ENCODE results near the gene BANF1.
"Not testable (repeated sequence)": the region's sequence is repeated elsewhere in the genome, so short reads cannot be mapped to it uniquely, and the experiment has no call there.

BANF1 gene

DNA sequence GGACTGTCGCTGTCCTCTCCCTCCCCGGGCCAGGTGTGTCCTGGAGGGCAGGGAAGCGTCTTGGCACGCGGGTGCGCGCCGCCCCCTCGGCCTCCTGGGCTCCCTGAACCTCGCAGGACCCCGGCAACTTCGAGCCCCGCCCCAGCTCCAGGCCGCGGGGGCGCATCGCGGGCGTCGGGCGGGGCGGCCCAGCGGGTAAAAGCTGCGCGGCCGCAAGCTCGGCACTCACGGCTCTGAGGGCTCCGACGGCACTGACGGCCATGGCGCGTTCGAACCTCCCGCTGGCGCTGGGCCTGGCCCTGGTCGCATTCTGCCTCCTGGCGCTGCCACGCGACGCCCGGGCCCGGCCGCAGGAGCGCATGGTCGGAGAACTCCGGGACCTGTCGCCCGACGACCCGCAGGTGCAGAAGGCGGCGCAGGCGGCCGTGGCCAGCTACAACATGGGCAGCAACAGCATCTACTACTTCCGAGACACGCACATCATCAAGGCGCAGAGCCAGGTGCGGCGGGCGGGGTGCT lies 9.5 kb downstream of the BANF1 start, which contains the start of gene CST6:
Gene CST6, plus strand, starts transcription at position 224 of the 519 bp plus-strand sequence. Its CDS starts 37 bp downstream, at position 261.
- DNase-seq: no peak

- no peak for DNase-seq
Observed at GRCh38 chr11:66012371-66012945, 10.2 kb downstream of the BANF1 start.

- no peak for DNase-seq
Observed at GRCh38 chr11:66012946-66013761, 10.9 kb downstream of the BANF1 start.

- no peak for DNase-seq
Observed at GRCh38 chr11:66013762-66014100, 11.4 kb downstream of the BANF1 start.

GRCh38 chr11:66014804-66015453 lies 12.6 kb downstream of the BANF1 start:
- no peak for DNase-seq

- no peak for DNase-seq
Observed at GRCh38 chr11:66015454-66015881, 13.2 kb downstream of the BANF1 start.

DNA sequence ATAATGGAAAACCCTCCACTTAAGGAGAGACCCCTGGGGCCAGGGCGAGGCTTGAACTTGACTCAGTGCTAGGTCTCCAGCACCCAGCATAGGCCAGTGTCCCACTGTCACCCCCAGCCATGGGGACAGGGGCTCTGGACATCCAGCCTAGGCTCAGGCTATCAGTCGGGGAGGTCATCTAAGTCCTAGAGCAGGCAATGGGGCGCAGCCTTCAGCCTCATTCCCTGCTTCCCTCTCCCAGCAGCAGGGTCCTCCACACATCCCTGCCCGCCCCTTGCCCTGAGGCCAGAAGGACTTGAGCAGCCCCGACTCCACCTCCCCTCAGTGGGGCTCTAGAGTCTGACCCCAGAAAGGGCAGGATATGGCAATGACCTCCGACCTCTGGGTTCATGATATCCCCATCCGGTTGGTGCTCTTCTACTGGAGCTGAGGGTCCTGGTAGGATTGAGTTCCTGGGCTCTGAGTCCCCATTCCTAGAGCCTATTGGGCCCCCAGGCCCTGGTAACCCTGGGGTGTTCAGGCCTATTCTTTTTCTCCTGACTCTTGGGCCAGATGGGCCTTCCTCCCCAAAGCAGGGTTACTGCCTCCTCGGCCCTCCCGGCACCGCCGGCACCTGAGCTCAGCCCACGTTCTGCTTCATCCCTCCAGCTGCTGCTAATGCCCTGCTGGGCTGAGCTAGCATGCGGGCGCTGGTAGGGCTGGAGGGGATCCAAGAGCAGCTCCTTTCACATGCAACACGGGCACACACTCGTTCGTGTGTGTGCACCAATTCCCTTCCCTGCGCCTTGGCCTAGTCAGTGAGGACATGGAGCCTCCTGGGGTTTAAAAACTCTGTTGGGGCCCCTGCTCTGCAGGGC lies 13.9 kb downstream of the BANF1 start:
- DNase-seq: no peak

GRCh38 chr11:66016793-66017177 lies 14.5 kb downstream of the BANF1 start:
- DNase-seq: no peak

- DNase-seq: no peak
Observed at GRCh38 chr11:66017321-66017720, 15.0 kb downstream of the BANF1 start.

DNA sequence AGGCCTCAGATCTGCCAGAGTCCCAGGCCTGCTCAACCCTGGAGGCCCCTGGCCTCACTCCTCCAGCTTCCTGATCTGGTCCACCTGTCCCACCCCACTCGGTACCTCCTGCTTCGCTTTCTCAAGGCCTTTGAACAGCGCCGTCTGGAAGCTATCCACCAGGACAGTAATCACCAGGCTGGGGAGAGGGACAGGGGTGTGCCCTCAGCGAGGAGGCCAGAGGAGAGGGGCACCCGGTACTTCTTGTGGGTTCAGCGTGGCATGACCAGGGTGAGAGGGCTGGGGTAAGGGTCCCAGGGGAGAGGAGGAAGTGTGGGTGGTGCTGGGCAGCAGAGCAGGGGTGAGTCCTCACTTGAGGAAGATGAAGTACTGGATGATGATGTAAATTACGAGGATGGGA lies 17.9 kb downstream of the BANF1 start:
- no peak for DNase-seq

GRCh38 chr11:66020618-66021357 lies 18.5 kb downstream of the BANF1 start:
- DNase-seq: no peak

- DNase-seq: no peak
Observed at GRCh38 chr11:66022401-66023185, 20.3 kb downstream of the BANF1 start.

- DNase-seq: not testable (repeated sequence)
Observed at GRCh38 chr11:66023186-66023440, 20.8 kb downstream of the BANF1 start.

- no peak for DNase-seq
Observed at GRCh38 chr11:66026017-66026529, 23.8 kb downstream of the BANF1 start, which contains the start of gene CATSPER1. CATSPER1 (minus strand) TSS chr11:66026479; CDS start chr11:66026379, 100 bp downstream.

DNA sequence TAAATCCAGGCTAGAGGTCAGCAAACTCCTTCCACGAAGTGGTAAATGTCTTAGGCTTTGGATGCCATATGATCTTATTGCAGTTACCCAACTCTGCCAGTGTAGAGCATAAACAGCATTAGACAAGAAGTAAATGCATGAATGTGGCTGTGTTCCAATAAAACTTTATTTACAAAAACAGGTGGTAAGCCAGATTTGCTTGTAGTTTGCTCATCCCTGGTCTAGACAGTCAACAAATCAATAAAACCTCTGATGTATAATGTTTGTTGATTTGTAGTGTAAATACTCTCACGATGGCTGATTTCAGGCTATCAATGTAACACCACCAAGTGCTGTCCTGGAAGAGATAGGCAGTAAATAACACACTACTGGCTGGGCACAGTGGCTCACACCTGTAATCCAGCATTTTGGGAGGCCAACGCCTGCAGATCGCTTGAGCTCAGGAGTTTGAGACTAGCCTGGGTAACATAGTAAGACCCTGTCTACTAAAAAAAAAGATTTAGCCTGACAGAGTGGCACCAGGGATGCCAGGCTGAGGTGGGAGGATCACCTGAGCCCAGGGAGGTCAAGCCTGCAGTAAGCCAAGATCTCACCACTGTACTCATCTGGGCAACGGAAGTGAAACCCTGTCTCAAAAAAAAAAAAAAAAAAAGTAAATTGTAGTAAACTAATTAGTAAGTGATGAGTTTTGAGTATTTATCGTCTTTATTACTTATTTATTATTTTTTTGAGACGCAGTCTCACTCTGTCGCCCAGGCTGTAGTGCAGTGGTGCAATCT lies 30.8 kb downstream of the BANF1 start:
- DNase-seq: no peak

DNA sequence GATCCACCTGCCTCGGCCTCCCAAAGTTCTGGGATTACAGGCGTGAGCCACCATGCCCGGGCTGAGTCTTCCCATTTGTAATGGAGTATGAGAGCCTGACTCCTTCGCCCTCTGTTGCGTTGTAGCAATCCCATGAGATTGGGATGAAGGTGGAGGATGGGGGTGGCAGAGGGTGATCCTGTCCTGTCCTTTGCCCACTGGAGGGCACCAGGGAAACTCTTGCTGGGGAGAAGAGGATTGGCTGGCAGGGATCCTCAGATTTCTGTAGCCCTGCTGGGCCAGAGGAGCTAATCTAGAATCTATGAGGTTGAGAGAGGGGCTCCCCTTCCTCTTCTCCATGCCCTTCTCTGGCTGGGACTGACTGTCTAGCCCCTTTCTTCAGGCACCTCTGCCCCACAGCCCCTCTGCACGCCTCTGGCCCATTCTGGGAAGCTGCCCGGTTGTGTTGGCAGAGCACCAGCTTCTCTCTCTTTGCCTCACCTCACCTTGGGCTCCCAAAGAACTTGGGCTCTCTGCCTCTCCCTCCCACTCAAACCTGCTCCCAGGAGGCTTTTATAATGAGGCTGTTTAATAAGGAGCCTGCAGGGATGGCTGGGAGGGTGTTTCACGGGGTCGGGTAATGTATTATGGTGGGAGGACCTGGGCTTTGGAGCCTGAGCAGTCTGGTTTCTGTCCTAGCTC lies 33.5 kb downstream of the BANF1 start:
- no peak for DNase-seq

- DNase-seq: no peak
Observed at GRCh38 chr11:66036334-66036710, 34.0 kb downstream of the BANF1 start.

DNA sequence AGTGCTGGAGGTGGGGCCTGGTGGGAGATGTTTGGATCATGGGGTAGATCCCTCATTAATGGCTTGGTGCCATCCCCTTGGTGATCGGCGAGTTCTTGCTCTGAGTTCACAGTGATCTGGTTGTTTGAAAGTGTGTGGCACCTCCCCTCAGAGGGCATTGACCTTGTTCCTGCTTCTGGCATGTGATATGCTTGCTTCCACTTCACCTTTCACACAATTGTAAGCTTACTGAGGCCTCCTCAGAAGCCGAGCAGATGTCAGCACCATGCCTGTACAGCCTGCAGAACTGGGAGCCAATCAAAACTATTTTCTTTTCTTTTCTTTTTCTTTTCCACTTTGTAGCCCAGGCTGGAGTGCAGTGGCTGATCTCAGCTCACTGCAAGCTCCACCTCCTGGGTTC lies 35.0 kb downstream of the BANF1 start:
- no peak for DNase-seq

GRCh38 chr11:66039765-66040164 lies 37.5 kb downstream of the BANF1 start:
- DNase-seq: no peak

Data from GF-D8 (cell line).